ENCODE data around the gene TXNDC2. TPM values are rescaled to one million over a fixed set of nuclear protein-coding genes. Genes with fewer than 3 reads are reported as not detected.
"Not testable (repeated sequence)": the region's sequence is repeated elsewhere in the genome, so short reads cannot be mapped to it uniquely, and the experiment has no call there.

The TXNDC2 gene
- total RNA-seq, 1 donor from 2014 or later = 0.22 TPM

- no peak for DNase-seq (ENCODE audit: low spot score)
These were observed 1.7 kb upstream of the TXNDC2 start for GRCh38 chr18:9884090-9884489.

DNA sequence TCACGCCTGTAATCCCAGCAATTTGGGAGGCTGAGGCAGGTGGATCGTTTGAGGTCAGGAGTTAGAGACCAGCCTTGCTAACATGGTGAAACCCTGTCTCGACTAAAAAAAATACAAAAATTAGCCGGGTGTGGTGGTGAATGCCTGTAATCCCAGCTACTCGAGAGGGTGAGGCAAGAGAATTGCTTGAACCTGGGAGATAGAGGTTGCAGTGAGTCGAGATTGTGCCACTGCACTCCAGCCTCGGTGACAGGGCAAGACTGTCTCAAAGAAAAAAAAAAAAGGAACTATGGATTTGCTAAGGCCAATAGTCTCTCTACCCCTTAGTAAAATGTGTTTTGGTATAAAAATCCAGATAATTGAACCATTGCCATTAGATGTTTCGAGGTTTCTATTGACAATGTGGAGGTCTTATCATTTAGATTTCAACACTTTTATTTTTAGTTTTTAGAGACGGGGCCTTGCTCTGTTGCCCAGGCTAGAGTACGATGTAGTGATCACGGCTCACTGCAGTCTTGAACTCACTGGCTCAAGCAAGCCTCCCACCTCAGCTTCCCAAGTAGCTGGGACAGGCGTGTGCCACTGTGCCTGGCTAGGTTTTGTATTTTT, 1.1 kb upstream of the TXNDC2 start:
- no peak for DNase-seq (ENCODE audit: low spot score)

DNA sequence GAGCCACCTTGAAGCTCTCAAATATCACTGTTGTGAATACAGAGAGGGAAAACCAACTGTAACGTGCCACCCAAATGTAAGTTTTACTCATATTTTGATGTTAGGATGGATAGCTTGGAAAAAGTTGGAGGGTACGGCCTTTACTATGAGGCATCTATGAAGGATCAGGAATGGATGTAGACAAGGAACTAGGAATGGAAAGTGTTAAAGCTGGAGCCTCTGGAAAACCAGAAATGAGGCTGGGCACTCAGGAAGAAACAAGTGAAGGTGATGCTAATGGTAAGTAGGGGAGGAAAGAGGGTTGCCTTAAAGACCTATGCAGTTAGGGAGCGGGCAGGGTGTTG, 204 bp downstream of the TXNDC2 start:
- DNase-seq (ENCODE audit: low spot score) = no peak

DNA sequence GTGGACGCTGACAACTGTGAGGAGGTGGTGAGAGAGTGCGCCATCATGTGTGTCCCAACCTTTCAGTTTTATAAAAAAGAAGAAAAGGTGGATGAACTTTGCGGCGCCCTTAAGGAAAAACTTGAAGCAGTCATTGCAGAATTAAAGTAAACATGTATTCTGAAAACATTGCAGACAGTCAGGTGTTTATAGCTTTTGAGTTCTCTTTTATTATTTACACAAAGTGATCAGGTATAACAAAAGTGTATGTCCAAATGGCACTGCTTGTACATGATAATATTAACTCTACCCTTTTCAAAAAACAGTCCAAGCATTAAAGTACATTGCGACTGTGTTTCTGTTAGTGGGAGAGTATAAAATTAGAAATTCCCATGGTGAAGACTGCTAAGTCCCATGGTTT, 2.2 kb downstream of the TXNDC2 start:
- DNase-seq (ENCODE audit: low spot score) = no peak

DNA sequence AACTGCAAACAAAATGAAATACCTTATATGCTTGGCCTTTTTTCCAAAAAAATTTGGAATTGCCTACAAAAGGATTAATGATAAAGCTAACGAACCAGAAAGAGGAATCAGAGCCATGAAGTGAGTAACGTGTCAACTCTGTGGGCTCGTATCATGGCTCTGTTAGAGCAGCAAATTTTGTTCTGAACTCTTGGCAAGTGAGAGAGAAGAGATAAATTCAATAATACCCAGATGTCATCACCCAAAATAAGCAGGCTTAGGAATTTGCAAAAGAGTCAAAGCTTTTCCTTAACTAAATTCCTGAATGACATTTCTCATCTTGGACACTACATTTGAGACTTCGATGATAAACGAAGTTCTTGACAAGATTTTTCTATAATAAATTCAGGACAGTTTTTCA, 4.4 kb downstream of the TXNDC2 start:
- no peak for DNase-seq (ENCODE audit: low spot score)

- DNase-seq (ENCODE audit: low spot score) = no peak
These were observed 5.2 kb downstream of the TXNDC2 start for GRCh38 chr18:9890957-9891356.

DNA sequence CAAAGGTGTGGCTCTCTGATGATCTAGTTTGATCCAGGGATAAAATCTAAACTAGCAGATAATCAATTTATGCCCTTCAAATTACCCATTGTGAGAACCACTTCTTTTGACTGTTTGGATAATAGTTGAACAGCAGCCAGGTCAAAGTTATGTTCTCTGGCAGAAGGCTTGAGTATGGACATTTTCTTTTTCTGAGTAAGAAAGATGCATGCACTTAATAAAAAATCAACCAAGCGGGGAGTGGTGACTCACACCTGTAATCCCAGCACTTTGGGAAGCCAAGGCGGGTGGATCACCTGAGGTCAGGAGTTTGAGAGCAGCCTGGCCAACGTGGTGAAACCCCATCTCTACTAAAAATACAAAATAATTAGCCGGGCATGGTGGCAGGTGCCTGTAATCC, 5.7 kb downstream of the TXNDC2 start:
- not testable (repeated sequence) for DNase-seq (ENCODE audit: low spot score)

- DNase-seq (ENCODE audit: low spot score) = no peak
These were observed 8.8 kb downstream of the TXNDC2 start for GRCh38 chr18:9894454-9895068.

DNA sequence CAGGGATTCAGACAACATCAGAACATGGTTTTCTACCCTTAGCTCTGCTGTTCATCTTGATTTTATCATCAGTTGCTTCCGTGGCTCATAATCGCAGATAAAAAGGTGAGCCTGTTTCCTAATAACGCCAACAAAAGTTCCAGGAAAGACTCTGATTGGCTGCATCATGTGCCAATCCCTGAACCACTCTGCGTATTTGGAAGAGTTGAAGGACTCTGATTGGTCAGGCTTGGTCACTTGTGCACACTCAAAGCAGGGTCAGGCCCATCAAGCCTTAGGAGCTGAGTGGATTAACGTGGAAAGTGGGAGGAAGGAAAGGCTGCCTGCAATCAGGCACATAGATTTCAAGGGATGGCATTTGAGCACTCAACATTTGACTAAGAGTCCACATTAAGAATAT, 11.4 kb downstream of the TXNDC2 start:
- no peak for DNase-seq (ENCODE audit: low spot score)

GRCh38 chr18:9897787-9898291, 12.1 kb downstream of the TXNDC2 start:
- not testable (repeated sequence) for DNase-seq (ENCODE audit: low spot score)

- no peak for DNase-seq (ENCODE audit: low spot score)
These were observed 13.2 kb downstream of the TXNDC2 start for GRCh38 chr18:9898792-9899549.

DNA sequence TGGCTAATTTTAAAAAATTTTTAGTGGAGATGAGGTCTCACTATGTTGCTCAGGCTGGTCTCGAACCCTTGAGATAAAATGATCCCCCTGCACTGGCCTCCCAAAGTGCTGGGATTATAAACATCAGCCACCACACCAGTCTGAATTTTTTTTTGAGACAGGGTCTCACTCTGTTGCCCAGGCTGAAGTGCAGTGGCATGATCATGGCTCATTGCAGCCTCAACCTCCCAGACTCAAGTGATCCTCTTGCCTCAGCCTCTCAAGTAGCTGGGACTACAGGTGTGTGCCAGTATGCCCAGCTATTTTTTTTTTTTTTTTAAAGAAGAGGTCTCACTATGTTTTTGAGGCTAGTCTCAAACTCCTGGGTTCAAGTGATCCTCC, 13.8 kb downstream of the TXNDC2 start:
- not testable (repeated sequence) for DNase-seq (ENCODE audit: low spot score)

GRCh38 chr18:9900699-9901098, 14.9 kb downstream of the TXNDC2 start:
- no peak for DNase-seq (ENCODE audit: low spot score)

DNA sequence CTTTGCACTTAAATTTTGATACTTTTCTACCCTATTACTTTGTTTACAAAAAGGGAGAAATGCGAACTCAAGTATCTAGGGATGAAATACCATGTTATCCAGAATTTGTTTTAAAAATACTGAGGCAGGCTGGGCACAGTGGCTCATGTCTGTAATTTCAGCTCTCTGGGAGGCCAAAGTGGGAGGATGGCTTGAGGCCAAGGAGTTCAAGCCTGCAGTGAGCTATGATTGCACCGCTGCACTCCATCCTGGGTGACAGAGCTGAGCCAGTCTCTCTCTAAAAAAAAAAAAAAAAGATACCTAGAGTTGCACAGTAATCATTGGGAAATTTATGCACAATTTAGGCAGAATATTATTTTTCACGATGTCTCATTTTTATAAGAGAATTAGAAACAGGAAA, 15.6 kb downstream of the TXNDC2 start:
- DNase-seq (ENCODE audit: low spot score) = no peak

DNA sequence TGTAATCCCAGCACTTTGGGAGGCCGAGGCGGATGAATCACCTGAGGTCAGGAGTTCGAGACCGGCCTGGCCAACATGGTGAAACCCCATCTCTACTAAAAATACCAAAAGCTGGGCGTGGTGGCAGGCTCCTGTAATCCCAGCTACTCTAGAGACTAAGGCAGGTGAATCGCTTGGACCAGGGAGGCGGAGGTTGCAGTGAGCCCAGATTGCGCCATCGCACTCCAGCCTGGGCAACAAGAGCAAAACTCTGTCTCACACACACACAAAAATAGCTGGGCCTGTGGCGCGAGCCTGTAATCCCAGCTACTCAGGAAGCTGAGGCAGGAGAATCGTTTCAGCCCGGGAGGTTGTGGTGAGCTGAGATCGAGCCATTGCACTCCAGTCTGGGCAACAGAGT, 16.5 kb downstream of the TXNDC2 start:
- DNase-seq (ENCODE audit: low spot score) = not testable (repeated sequence)

GRCh38 chr18:9902832-9903231, 17.1 kb downstream of the TXNDC2 start:
- no peak for DNase-seq (ENCODE audit: low spot score)

DNA sequence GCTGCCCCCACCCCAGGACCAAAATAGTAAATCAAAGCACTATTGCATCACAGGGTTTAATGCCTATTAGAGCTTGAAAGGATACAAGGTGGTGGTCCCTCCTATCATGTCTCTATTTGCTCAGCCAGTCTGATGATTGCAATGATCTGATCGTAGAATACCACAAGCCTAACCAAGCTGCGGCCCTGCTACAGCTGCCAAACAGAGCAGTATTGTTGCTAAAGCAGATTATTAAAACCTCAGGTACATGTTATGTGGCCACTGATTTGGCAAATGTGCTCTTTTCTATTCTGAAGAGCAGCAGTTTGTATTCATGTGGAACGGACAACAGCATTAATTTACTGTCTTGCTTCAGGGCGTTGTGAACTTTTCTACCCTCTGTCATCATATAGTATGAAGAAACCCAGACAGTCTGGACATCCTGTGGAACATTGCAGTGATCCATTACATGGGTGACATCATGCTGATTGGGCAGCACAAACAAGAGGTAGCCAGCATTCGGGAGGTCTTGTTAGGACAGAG, 19.7 kb downstream of the TXNDC2 start:
- DNase-seq (ENCODE audit: low spot score) = no peak

DNA sequence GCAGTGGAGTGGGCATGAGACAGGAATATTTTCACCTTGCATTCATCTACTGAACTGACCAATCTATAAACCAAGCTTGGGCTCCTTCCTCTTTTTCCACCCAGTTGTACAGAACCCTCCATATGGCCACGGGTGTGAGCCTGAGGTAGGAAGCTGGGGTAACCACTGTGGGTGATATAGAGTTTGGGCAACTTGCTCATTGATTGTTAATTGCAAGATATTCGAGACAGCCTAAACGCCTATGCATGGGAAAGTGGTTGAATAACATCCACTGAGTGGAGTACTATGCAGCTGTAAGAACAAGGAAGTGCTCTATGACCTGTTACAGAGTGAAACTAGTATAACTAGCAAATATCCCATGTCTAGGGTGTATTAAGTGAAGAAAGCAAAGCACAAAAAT, 20.7 kb downstream of the TXNDC2 start:
- DNase-seq (ENCODE audit: low spot score) = no peak

- no peak for DNase-seq (ENCODE audit: low spot score)
These were observed 22.1 kb downstream of the TXNDC2 start for GRCh38 chr18:9907867-9908266.

DNA sequence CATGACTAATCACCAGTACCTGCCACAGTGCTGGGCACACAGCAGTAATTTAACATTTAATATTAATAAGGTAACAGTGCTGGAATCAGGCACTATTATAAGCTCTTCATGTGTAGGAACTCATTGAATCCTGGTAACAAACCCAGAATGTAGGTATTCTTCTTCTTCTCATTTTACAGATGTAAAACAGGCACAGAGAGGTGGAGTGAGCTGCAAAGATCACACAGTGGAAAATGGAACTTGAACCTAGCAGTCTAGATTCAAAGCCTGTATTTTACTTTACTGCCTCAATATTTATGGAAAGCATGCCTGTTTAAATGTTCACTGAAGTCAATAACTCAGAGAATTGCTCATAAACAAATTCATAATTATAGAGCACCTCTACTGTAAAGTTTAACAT, 24.3 kb downstream of the TXNDC2 start:
- DNase-seq (ENCODE audit: low spot score) = no peak

DNA sequence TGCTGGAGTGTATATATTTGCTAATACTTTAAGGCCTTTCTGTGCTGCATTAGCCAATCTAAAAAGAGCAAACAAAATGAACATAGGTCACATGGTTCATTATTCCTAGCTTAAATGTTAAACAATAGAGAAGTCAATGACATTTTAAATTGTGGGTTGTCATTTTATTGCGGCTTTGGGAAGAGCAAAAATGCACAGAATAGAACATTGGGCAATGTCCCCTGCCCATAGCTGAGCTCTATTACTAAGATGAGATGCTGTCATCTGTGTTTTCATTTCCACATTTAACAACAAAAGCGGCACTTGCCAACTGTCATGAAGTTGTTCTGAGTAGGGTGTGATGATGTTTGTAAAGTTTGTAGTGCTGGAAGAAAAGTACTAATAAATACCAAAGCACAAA, 24.9 kb downstream of the TXNDC2 start:
- DNase-seq (ENCODE audit: low spot score) = no peak

- no peak for DNase-seq (ENCODE audit: low spot score)
These were observed 25.5 kb downstream of the TXNDC2 start for GRCh38 chr18:9911226-9911625.
